Measurements from ENCODE around the gene ODC1.

The ODC1 gene

GRCh38 chr2:10433264-10433946 lies 14.7 kb downstream of the ODC1 start:
- DNase-seq = no peak

DNA sequence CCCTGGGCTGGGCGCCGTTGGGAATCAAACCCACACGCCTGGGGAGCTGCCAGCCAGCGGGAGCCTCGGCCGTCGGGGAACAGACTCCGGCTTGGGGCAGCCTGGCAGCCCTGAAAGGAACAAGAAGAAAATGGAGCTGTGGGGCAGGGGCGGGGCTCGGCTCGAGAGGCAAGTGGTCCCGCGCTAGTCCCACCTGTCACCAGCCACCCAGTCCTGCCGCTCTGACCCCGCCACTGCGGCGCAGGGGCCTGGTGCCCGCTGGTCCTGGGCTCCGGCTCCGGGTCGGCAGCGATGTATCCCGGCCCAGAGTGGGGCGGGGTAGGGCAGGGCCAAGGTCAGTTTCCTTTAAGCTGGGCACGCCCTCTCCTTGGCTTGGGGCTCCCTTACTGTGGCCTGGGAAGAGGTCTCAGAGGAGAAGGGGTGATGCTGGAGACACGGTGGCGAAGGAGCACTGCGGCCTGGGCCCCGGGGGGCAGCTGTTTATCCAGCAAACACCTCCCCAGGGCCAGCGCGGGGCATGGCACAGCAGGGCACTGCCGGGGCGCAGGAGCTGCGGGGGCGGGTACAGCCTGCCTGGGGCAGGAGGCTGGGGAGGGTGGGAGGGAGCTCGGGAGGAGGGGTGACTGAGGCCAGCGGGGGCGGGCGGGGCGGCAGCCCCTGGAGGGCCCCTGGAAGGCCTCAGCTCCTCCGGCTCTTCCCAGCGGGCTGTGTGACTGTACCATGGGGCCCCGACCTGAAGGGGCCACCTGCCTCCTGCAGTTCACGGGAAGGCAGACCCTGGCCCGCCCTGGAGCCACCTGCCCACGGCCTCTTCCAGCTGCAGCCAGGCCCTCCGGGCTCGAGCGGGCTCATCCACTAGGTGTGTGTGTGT lies 15.6 kb downstream of the ODC1 start:
- DNase-seq = no peak

DNA sequence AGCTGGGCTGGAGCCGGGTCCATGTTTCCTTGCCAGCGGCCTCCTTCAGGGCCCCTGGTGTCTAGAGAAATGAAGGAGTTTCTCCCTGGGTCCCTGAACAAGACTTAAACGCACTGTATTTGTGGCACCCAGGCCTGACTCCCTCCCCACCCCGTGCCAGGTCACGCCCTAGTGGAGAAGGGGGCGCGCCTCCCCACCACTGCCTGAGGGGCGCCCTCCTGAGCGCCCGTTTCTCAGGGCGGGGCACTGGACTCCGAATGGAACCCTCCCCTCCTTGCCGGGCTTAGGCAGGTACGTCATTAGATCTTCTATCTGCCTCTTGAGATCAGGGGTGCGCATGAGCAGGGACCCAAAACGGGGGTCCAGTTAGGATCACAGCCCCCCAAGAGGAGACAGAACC lies 16.3 kb downstream of the ODC1 start:
- no peak for DNase-seq

DNA sequence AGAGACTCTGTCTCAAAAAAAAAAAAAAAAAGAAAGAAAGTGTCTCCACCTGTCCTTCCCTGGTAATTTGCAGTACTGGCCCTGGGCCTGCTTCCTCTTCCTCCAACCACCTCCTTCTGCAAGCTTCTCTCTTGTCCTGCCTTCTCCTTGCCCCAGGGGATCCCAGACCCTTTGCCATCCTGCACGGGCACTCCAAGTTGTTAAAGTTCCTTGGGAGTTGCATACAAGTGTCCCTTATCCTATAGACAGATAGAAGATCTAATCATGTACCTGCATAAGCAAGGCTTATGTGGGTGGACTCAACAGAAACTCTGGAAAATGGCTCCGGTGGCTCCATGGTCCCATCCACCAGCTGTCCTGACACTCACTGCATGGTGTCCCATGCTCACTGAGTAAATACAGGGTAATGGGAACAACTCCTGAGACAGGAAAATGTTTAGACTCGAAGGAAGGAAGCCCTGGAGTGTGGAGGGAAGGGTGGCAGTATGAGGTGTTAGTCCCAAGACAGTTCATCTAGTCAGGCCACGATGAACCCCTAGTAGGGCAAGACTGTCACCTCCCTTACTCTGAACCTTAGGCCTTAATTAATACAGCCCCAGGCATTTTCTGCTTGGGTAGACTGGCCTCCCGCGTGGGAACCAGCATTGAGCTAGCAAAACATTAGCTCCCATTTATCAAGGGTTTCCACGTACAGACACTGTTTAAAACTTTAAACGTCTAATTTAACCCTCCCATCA lies 17.1 kb downstream of the ODC1 start:
- no peak for DNase-seq

- DNase-seq = no peak
These were observed 19.2 kb downstream of the ODC1 start for GRCh38 chr2:10428924-10429323.

GRCh38 chr2:10428355-10428754 lies 19.8 kb downstream of the ODC1 start:
- no peak for DNase-seq

DNA sequence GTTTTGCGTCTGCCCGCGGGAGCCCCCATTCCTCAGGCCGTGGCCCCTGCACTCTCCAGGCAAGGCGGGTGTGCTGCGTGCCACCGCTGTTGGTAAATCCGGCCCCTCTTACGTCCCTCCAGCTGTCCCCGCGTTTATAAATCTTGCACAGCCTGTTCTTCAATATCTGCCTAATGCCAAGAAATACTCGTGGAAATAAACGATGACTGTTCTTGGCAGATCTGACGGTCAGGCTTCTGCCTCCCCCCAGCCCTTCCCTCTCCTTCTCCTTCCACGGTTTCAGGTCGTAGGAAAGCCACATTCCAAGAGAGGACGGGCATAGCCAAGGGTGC lies 20.5 kb downstream of the ODC1 start:
- DNase-seq = no peak

DNA sequence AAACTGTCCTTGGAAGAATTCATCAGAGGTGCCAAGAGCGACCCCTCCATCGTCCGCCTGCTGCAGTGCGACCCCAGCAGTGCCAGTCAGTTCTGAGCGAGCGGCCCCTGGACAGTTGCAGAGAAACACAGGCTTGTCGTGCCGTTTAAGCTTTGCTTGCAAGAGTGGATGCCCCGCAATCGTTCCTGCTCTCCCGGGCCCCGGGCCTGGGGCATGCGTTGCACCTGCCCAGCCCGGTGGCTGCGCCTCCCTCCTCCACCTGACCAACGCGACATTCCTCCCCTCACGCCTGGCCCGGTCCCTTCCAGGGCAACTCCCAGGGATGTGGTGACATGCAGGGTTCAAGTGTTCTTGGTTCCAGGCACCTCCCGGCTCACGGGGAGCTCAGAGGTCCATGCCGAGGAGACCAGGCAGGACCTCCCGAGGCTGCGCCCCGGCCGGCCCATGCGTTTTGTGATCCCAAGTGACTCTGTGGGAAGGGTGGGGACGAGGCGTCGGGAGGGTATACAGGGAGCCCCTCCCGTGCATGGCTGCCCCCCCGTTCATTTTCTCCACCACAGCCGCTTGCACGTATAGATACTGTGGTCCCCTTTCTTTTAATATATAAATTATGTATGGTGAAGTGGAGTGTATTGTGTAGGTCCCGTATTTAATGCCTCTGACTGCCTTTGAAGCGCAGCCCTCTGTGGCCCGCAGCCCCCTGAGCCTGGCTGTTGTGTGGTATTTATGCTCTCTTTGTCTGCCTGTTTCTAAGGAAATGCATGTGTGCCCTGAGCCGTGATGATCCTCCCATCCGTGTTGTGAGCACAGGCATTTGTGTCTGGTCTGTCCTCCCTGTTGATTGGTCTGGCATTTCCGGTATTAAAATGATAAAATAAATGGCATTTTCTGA lies 21.2 kb downstream of the ODC1 start:
- no peak for DNase-seq

GRCh38 chr2:10425699-10426098 lies 22.4 kb downstream of the ODC1 start:
- DNase-seq = no peak

DNA sequence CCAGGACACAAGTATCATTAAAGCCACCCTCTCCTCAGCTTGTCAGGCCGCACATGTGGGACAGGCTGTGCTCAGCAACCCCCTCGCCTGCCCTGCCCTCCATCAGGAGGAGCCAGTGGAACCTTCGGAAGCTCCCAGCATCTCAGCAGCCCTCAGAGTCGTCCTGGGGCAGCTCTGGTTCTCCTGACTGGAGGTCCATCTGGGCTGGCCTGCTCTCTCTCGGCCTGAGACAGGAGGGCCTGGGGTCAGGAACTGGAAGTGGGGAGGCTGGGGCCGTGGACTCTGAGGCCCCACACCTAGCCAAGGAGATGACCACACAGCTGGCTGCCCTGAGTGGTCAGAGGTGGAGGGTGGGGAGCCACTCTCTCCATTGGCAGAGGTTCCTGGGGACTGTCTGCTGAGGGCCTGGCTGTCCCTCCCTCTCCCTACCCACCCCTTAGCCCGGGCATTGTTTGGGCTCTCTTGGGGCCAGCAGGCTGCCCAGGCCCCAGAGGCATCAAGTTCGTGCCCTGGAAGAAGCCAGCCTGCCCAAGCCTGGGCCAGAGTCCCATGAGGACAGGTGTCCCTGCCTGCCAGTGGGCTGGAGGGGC lies 23.1 kb downstream of the ODC1 start:
- DNase-seq = no peak

DNA sequence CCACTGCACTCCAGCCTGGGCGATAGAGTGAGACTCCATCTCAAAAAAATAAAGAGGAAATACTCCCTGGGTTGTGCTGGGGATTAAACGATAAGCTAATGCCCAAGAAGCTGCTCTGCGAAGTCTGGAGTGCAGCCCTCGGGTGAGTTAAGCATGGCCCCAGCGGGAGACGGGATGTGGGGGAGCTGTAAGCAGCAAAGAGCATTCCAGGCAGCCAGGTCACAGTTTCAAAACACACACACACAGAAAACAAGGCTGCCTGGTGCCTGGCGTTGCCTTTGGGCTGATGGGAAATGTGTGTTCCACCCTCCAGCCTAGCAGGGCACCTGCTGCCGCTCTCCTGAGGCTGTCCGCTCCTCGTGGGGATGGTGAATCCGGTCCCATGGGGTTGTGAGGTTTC lies 24.1 kb downstream of the ODC1 start:
- no peak for DNase-seq

DNA sequence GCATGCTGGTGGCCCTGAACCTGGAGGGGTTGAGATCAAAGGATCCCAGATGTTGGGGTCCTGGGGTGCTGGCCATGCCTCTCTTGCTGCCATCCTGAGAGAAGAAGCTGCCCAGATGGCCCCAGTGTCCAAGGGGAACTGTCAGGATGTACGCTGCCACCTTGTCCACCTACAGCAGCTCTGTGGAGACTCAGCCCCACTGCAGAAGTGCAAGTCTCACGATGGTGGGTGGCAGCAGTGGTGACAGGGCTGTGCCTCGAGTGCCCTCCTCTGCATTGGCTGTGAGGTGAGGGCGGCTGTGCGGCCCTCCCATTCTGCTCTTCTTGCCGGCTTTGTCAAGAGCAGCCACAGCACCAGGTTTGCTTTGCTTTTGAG lies 24.7 kb downstream of the ODC1 start:
- no peak for DNase-seq

DNA sequence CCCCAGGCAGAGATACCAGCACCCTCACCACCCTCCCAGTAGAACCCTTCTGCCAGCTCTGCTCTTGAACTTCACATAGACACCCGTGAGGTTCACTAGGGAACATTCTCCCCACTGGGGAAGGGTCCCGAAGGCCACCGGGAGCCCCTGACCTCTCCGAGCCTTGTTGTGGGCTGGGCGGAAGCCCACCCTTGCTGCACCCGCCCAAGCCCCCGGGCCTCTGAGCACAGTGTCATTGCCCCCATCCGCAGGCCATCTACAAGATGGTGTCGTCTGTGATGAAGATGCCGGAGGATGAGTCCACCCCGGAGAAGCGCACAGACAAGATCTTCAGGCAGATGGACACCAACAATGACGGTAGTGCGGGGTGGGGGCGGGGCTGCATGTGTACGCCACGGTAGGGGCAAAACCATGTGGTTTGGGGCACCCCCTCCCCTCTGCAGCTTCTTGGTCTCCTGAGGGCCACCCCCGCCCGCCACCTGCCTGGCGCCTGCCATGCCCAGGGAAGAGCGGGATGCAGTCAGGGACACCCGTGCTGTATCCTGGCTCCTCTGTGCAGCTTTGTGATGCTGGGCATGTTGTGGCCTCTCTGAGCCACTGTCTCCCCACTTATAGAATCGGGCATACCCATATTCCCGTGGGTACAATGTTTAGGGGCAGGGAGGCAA lies 25.3 kb downstream of the ODC1 start:
- no peak for DNase-seq

- DNase-seq = no peak
These were observed 25.9 kb downstream of the ODC1 start for GRCh38 chr2:10422251-10422650.

DNA sequence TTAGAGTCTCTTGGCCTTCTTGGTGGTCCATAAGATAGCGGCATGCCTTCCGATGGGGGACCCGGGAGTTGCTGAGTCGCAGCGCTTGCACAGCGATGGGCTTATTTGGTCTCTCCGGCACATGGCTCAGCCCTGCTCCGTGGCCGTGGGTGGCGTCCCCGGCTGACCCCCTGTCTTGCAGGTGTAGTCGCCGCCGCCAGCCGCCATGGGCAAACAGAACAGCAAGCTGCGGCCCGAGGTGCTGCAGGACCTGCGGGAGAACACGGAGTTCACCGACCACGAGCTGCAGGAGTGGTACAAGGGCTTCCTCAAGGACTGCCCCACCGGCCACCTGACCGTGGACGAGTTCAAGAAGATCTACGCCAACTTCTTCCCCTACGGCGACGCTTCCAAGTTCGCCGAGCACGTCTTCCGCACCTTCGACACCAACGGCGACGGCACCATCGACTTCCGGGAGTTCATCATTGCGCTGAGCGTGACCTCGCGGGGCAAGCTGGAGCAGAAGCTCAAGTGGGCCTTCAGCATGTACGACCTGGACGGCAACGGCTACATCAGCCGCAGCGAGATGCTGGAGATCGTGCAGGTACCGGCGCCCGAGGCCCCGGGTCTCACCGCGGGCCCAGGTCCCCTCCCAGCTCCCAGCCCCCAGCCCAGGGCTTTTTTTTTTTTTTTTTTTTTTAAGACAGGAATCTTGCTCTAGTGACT lies 28.4 kb downstream of the ODC1 start:
- DNase-seq = no peak

DNA sequence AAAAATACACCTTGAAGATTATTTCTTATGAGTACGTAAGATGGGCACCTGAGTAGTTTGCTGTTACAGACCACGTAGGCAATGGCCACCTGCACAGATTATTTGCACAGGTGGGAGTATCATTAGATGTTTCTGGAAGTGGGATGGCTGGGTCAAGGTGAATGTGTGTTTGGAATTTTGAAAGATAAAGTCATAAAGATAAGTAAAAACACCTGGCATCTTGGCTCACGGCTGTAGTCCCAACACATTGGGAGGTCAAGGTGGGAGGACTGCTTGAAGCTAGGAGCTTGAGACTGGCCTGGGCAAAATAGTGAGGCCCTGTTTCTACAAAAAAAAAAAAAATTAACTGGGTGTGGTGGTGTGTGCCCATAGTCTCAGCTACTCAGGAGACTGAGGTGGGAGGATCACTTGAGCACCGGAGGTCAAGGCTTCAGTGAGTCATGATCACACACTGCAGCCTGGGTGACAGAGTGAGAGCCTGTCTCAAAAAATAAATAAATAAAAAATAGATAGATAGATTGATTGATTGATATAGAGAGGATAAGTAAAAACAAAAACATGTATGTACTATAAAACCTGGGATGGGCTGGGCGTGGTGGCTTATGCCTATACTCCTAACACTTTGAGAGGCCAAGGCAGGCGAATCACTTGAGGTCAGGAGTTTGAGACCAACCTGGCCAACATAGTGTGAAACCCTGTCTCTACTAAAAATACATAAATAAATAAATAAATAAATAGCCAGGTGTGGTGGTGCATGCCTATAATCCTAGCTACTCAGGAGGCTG lies 30.4 kb downstream of the ODC1 start:
- no peak for DNase-seq

- no peak for DNase-seq
These were observed 32.5 kb downstream of the ODC1 start for GRCh38 chr2:10415640-10416039.

GRCh38 chr2:10415048-10415447 lies 33.1 kb downstream of the ODC1 start:
- no peak for DNase-seq

DNA sequence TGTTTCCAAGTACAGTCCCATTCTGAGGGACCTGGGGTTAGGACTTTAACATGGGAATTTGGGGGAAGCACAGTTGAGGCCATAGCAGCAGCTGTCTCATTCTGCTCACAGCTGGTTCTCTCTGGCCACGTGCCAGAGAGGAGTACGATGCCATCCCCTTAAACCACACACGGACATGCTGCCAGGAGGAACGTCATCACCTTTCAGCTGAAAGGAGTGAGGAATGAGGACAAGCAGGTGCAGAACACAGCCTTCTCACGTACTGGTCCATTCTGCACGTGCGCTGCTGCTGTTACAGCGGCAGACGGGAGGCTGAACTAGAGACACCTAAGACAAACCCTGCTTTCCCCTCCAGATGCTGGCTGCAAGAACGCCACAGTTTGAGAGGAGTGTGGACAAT lies 33.5 kb downstream of the ODC1 start:
- no peak for DNase-seq

DNA sequence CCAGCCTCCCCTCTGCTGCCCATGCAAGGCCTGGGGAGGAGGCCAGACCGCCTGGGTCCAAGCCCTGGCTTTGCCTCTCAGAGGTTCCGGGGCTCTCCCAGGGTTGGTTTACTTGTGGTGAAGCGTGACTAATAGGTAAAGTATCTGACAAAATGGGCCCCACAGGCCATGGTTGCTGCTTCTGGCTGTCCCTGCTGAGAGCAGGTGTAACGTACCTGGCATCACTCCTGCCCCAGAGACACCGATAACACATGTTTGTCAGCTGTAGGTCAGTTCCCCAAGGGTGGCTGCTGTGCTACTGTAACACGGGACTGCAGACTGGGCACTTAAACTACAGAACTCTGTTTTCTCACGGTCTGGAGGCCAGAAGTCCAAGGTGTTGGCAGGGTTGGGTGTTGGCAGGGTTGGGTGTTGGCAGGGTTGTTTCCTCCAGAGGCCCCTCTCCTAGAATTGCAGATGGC lies 34.1 kb downstream of the ODC1 start:
- no peak for DNase-seq
